B cell (primary cell): Measurements from ENCODE around the gene PPT2. TPM values are rescaled to one million over a fixed set of nuclear protein-coding genes. Genes with fewer than 3 reads are reported as not detected.
A peak's percentile ranks its signal among the peaks of the same experiment; 100 is the strongest.

ENCODE experiments used
- ATAC-seq: fragments of 200-7000 bp; cut with Tn5 transposase; one replicate; pipeline ENCODE4 v1.10.0; 2021; ENCODE audit warnings: low read depth, mild to moderate bottlenecking, moderate number of reproducible peaks, moderate library complexity
- CTCF ChIA-PET: fragments of 350-600 bp; sonication (Branson Sonifier 250); formaldehyde crosslinking; loops from one replicate; lab custom pipeline; 2021; ENCODE audit warnings: antibody characterized with exemption, inconsistent platforms; lab: Charles Lee
- POLR2A ChIA-PET: fragments of 350-600 bp; sonication (Branson Sonifier 250); formaldehyde crosslinking; loops from one replicate; lab custom pipeline; 2021; ENCODE audit warnings: antibody characterized with exemption; lab: Charles Lee
- DNase-seq: peaks from one replicate; pipeline ENCODE4 v3.0.0; 2013
- H2AFZ ChIP-seq: 2 replicates; pipeline ENCODE4 v1.6.1; 2012; ENCODE audit warnings: mild to moderate bottlenecking, low read depth, low read length; ENCODE audit not compliant: insufficient read depth, poor library complexity, severe bottlenecking
- H3K27ac ChIP-seq, 2 donors: 1 replicate in 1 of 2; 2 replicates in 1 of 2; pipeline ENCODE4 v1.5.1; 2012 to 2013; ENCODE audit warnings: low read length in 2 of 2, mild to moderate bottlenecking in 2 of 2, moderate library complexity in 1 of 2
- H3K27me3 ChIP-seq, 4 experiments: fragments of 200-600 bp in 1 of 4; sonication (generic) in 1 of 4; replicated peaks in 1 of 4; 1 replicate in 2 of 4; 2 replicates in 2 of 4; pipeline versions ENCODE4 v1.6.1 to v1.7.0; 2013 to 2016; ENCODE audit warnings: low read length in 3 of 4, mild to moderate bottlenecking in 2 of 4, mixed read lengths in 1 of 4, moderate library complexity in 1 of 4; ENCODE audit not compliant: insufficient read depth in 4 of 4, control insufficient read depth in 3 of 4; ENCODE audit errors: control extremely low read depth in 1 of 4
- H3K36me3 ChIP-seq, 2 experiments: replicated peaks in 1 of 2; 1 replicate in 1 of 2; 2 replicates in 1 of 2; pipeline versions ENCODE4 v1.6.1 to v1.7.1; 2013; ENCODE audit warnings: low read length in 1 of 2; ENCODE audit not compliant: insufficient read depth in 2 of 2, control insufficient read depth in 1 of 2; ENCODE audit errors: control extremely low read depth in 1 of 2, extremely low read depth in 1 of 2
- H3K4me1 ChIP-seq, 2 donors: fragments of 200-600 bp in 1 of 2; sonication (generic) in 1 of 2; 1 replicate in 1 of 2; 2 replicates in 1 of 2; pipeline versions ENCODE4 v1.5.1 to v1.6.1; 2013 to 2017; ENCODE audit warnings: low read length in 2 of 2; ENCODE audit not compliant: control insufficient read depth in 2 of 2, insufficient read depth in 2 of 2
- H3K4me2 ChIP-seq: replicated peaks from 2 replicates; pipeline ENCODE3; 2012; ENCODE audit warnings: mild to moderate bottlenecking, low read depth, low read length; ENCODE audit not compliant: poor library complexity, severe bottlenecking
- H3K4me3 ChIP-seq, 5 experiments: fragments of 200-600 bp in 1 of 5; sonication (generic) in 1 of 5; 1 replicate in 3 of 5; 2 replicates in 2 of 5; pipeline versions ENCODE4 v1.5.1 to v1.7.0; 2011 to 2016; ENCODE audit warnings: low read length in 4 of 5, mild to moderate bottlenecking in 4 of 5, low read depth in 2 of 5, control low read depth in 1 of 5, moderate library complexity in 1 of 5; ENCODE audit not compliant: insufficient read depth in 1 of 5; ENCODE audit errors: control extremely low read depth in 1 of 5, extremely low read depth in 1 of 5
- H3K79me2 ChIP-seq: fragments of 200-600 bp; sonication (generic); one replicate; pipeline ENCODE4 v1.6.0; 2016; ENCODE audit warnings: low read length; ENCODE audit not compliant: control insufficient read depth, insufficient read depth
- H3K9ac ChIP-seq: fragments of 200-600 bp; sonication (generic); 2 replicates; pipeline ENCODE4 v1.6.1; 2017; ENCODE audit warnings: mild to moderate bottlenecking, low read length, moderate library complexity
- H3K9me3 ChIP-seq, 3 donors: one replicate each; pipeline versions ENCODE4 v1.6.1 to v1.7.1; 2013; ENCODE audit warnings: low read length in 2 of 3; ENCODE audit not compliant: control insufficient read depth in 2 of 3, insufficient read depth in 1 of 3; ENCODE audit errors: control extremely low read depth in 1 of 3
- H4K20me1 ChIP-seq: 2 replicates; pipeline ENCODE4 v1.6.0; 2012; ENCODE audit warnings: mild to moderate bottlenecking, low read length; ENCODE audit not compliant: insufficient read depth, control insufficient read depth, poor library complexity, severe bottlenecking
- H3K27ac Mint-ChIP-seq: one replicate; pipeline ENCODE4 v1.8.0; 2021; ENCODE audit warnings: mixed read lengths
- H3K27me3 Mint-ChIP-seq: one replicate; pipeline ENCODE4 v1.8.0; 2021; ENCODE audit warnings: mixed read lengths
- H3K4me1 Mint-ChIP-seq: one replicate; pipeline ENCODE4 v1.8.0; 2021; ENCODE audit warnings: mixed read lengths
- H3K4me3 Mint-ChIP-seq: one replicate; pipeline ENCODE4 v1.8.0; 2021; ENCODE audit warnings: mixed read lengths
- H3K9me3 Mint-ChIP-seq: one replicate; pipeline ENCODE4 v1.8.0; 2022; ENCODE audit warnings: mixed read lengths; ENCODE audit not compliant: insufficient read depth
- EZH2 ChIP-seq: IDR thresholded peaks from 2 replicates; pipeline ENCODE4 v1.6.1; 2012; ENCODE audit warnings: borderline replicate concordance, low read depth, mild to moderate bottlenecking, moderate library complexity, low read length; ENCODE audit not compliant: insufficient read depth, poor library complexity, severe bottlenecking
- WGBS: methylation state at CpG from one replicate; pipeline ENCODE4 v1.1.5; 2013; ENCODE audit warnings: missing lambda C conversion rate; ENCODE audit not compliant: insufficient coverage; 5-methylcytosine and 5-hydroxymethylcytosine counted together
- intact Hi-C: fragments of 100-400 bp; cut with micrococcal nuclease; formaldehyde crosslinking; loops from one replicate; pipeline ENCODE4 v1.10.0; 2022
- polyA plus RNA-seq: library from polyadenylated mRNA; depleted of rRNA; stranded (reverse); fragments of >200 nt; gene quantifications from 2 replicates; pipeline ENCODE4 v1.2.3, GENCODE V29; 2012
- total RNA-seq, 2 donors: library from RNA; stranded (reverse); fragments of 120-200 nt in 1 of 2; gene quantifications; 1 replicate in 1 of 2; 2 replicates in 1 of 2; pipeline versions ENCODE4 v1.2.3 to v1.2.4, GENCODE V29; 2013 to 2022
- TF ChIP-seq, protein P1 (sequence below): fragments of 200-600 bp; IDR thresholded peaks from one replicate; pipeline ENCODE4 v1.8.0; 2022; ENCODE audit warnings: antibody characterized with exemption, mild to moderate bottlenecking

Gene PPT2
- total and polyA plus RNA-seq, 2 donors (not counting 1 experiment from before 2014, with no cell fraction given): 1.2 to 4.2 TPM

DNA sequence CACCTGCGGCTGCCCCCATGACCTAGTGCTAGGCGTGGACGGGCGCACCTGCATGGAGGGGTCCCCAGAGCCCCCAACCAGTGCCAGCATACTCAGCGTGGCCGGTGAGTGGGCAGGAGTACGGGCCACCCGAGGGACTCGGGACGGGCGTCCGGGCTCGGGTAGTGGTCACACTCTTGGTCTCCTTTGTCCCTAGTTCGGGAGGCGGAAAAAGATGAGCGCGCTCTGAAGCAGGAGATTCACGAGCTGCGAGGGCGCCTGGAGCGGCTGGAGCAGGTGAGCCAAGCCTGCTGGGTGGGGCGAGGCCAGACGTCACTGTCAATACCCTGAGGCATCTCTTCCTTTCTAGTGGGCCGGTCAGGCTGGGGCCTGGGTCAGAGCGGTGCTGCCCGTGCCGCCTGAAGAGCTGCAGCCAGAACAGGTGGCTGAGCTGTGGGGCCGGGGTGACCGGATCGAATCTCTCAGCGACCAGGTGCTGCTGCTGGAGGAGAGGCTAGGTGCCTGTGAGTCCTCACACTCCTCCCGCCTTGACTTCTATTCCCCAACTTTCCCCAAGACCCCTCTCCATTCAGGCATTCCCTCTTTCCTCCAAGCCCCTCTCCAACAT lies 13.3 kb downstream of the PPT2 start:
- Histone ChIP-seq H3K27me3 (no peaks in the 10 kb centered on the region), H4K20me1 (no peaks in the 10 kb centered on the region), H2AFZ (no peak overlapping the region), H3K27ac (no peak overlapping the region), H3K36me3 (peaks cover 7 to 23% of the 10 kb centered on the region in 2 experiments), H3K79me2 (no peaks in the 10 kb centered on the region), H3K9ac (no peak overlapping the region), H3K4me1 (peaks cover 0 to 6% of the 10 kb centered on the region in 2 donors), H3K4me2 (no peak overlapping the region), H3K4me3 (no peak overlapping the region), H3K9me3 (no peaks in the 10 kb centered on the region)
- ATAC-seq: no peak
- ChIA-PET POLR2A (no interaction called here), CTCF (no interaction called here)
- intact Hi-C loops: no loop called here
- 96% methylated on average over 32 of the region's 32 CpGs for WGBS
- H3K4me1 Mint-ChIP-seq: peaks cover 8% of the 10 kb centered on the region
- H3K27ac Mint-ChIP-seq: no peak overlapping the region
- no peak overlapping the region for H3K4me3 Mint-ChIP-seq
- no peaks in the 10 kb centered on the region for H3K27me3 Mint-ChIP-seq
- DNase-seq: peak; percentile 6
- no peak for TF ChIP-seq EZH2
- TF ChIP-seq, protein P1, sequence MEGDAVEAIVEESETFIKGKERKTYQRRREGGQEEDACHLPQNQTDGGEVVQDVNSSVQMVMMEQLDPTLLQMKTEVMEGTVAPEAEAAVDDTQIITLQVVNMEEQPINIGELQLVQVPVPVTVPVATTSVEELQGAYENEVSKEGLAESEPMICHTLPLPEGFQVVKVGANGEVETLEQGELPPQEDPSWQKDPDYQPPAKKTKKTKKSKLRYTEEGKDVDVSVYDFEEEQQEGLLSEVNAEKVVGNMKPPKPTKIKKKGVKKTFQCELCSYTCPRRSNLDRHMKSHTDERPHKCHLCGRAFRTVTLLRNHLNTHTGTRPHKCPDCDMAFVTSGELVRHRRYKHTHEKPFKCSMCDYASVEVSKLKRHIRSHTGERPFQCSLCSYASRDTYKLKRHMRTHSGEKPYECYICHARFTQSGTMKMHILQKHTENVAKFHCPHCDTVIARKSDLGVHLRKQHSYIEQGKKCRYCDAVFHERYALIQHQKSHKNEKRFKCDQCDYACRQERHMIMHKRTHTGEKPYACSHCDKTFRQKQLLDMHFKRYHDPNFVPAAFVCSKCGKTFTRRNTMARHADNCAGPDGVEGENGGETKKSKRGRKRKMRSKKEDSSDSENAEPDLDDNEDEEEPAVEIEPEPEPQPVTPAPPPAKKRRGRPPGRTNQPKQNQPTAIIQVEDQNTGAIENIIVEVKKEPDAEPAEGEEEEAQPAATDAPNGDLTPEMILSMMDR: no peak
- H3K9me3 Mint-ChIP-seq: no peaks in the 10 kb centered on the region

GRCh38 chr6:32167761-32168262 lies 13.9 kb downstream of the PPT2 start:
- Histone ChIP-seq H3K4me1 (peaks cover 0 to 7% of the 10 kb centered on the region in 2 donors), H3K4me2 (no peak overlapping the region), H3K9ac (no peak overlapping the region), H4K20me1 (no peaks in the 10 kb centered on the region), H3K27ac (no peak overlapping the region), H3K27me3 (no peaks in the 10 kb centered on the region), H2AFZ (no peak overlapping the region), H3K9me3 (no peaks in the 10 kb centered on the region), H3K4me3 (no peak overlapping the region), H3K79me2 (no peaks in the 10 kb centered on the region), H3K36me3 (peaks cover 7 to 23% of the 10 kb centered on the region in 2 experiments)
- intact Hi-C loops: no loop called here
- H3K4me1 Mint-ChIP-seq: peaks cover 10% of the 10 kb centered on the region
- no peaks in the 10 kb centered on the region for H3K9me3 Mint-ChIP-seq
- ChIA-PET CTCF (no interaction called here), POLR2A (no interaction called here)
- H3K4me3 Mint-ChIP-seq: no peak overlapping the region
- TF ChIP-seq, protein P1: no peak
- no peak for TF ChIP-seq EZH2
- DNase-seq: no peak
- H3K27ac Mint-ChIP-seq: no peak overlapping the region
- H3K27me3 Mint-ChIP-seq: no peaks in the 10 kb centered on the region
- no peak for ATAC-seq
- 100% methylated on average over 1 of the region's 6 CpGs for WGBS
